Activated T-cell treated with anti-CD3 and anti-CD28 coated beads, Interleukin-2, amount 50 U/mL, for 1 hour (primary cell): ENCODE data around the gene NRCAM.
"Not testable (repeated sequence)": the region's sequence is repeated elsewhere in the genome, so short reads cannot be mapped to it uniquely, and the experiment has no call there.

Experiments used
- DNase-seq: peaks from one replicate; pipeline ENCODE4 v3.0.0-alpha.2; 2020

The NRCAM gene

DNA sequence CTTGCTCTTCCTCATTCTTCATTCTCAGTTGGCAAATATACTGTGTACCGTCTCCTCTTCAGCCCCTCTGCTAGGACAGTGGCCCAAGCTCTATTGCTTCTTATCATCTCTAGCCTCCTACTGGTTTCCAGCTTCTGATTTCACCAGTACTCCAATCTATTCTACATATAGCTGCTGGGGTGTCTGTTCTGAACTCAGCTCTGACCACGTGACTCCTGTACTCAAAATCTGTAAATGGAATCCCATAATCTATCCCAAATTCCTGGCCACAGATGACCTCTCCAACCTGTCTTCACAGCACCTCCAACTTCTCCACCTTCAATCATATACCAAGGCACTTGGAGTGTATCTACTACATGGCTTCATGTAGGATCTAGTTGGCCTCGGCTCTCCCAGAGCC, 152.9 kb downstream of the NRCAM start:
- DNase-seq = no peak

- no peak for DNase-seq
Measured at GRCh38 chr7:108301387-108301786, 154.8 kb downstream of the NRCAM start.

DNA sequence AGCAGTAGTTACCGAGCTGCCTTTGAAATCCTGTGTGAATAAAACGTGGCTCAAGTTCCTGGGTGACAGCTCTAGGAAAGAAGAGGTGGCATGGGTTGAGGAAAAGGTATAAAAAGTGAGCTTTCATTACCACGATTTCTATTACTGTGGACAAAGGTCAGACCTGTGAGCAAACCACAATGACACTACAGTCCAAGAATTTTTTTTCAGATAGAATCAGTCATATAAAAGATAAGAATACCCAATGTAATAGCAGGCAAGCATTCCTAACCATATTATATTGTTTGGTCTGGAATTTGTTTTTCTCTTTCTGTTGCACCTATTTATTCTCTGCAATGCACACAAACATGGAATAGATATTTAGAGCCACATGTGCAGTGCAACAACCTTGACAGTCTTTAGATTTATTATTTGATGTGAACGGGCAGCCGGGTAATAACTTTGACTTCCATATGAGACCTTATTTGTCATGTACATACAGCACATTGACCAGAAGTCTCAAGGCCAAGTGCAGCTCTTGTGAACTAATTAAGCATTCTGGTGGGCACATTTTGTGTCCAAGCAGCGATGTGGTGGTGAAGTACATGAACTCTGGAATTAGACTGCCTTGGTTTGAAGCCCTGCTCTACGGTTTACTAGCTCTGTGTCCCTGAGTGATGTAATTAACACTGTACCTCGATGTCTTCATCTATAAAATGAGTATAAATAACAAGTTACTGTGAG, 156.8 kb downstream of the NRCAM start:
- no peak for DNase-seq

- no peak for DNase-seq
Measured at GRCh38 chr7:108296911-108297310, 159.3 kb downstream of the NRCAM start.

DNA sequence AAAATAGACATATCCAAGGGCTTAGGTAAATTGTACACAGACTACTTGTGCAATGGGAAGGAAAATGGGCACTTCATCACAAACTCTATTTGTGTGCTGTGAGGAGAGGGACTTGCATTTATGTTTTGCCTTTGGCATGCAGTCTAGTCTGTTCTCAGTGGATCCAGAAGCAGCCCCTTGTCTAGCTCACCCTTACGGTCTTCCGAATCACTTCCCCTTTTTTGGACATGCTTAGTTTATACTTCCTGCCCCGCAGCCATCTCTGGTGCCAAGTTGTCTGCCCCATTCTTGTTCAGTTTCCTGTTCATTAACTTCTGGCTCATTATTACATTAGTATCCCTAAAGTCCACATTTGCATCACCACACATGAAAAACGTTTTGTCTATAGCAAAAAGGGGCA, 161.6 kb downstream of the NRCAM start:
- DNase-seq = no peak

- DNase-seq = no peak
Measured at GRCh38 chr7:108293149-108293612, 163.1 kb downstream of the NRCAM start.

DNA sequence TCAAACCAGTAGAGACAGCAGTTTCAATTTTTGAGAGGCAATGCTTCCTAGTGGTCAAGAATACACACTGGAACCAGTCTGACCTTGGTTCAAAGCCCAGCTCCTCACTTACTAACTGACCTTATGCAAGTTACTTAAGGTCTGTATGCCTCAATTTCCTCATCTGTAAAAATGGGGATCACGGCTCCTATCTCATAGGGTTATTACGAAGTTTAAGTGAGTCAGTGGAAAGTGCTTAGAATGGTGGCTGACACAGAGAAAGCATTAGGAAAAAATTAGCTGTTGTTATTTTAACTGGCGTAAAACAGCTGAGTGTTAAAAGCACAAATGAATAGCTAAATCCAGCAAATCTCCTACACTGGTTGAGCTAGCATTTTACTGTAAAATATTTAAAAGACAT, 163.7 kb downstream of the NRCAM start:
- DNase-seq = no peak

- no peak for DNase-seq
Measured at GRCh38 chr7:108291791-108292440, 164.3 kb downstream of the NRCAM start.

DNA sequence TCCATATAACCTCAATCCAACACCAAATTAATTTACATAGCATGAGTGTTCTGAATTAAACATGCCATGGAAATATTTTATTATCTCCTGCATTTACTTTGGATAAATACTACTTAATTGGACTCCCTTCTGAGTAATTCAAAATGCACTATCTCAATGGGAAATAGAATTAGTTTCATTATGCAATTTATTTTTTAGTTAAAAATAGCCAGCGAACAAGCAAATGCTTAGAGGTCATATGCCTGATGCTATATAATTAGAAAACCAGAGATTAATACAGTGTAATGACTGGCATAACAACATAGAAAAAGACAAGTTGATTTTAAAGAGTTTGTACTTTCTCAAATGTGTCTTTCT, 165.1 kb downstream of the NRCAM start:
- no peak for DNase-seq

DNA sequence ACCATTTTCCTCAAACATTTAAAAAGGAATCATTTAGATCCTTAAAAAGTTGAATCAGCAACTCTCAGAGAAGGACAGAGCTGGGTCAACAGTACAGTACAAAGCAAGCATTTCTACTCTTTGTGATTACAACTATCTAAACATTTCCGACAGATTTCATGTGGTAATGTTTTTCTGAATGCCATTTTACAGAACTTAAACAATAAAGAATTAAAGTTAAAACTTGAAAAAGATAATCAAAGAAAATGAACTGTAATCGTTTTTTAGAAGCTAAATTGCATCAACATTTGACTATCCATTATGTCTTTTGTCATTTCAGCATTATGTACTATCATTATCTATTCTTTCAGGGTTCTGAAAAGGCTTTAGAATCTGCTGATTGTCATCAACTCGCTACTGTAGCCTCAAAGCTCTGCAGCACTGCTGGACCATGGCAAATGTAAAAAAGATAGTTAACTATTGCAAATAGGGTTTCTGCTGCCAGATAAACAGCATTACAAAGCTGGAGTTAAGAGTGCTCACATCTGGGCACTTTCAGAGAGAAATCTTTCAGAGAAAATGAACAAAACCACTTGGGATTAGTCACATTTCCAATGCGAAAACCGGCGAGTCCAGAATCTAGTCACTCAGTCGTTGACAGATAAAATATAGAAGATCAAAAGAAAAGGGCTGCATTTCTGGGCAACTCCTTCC, 165.6 kb downstream of the NRCAM start:
- DNase-seq = no peak

DNA sequence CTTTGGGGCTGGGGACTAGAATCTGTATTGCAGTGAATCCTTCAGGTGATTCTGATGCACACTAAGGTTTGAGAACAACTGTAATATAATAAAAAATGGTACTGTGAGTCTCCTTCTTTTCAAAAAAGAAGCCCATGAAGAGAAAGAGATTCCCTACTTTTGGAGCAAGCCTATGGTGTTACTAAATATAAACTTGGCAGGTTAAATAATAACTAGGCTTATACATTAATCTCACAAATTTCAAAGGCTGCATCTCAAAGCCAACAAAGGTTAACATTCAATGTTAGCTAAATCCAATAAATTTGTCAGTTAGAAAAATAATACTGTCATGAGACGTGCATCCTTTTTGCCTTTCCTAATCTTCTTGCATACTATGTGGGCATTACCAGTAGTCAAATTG, 166.4 kb downstream of the NRCAM start:
- DNase-seq = no peak

DNA sequence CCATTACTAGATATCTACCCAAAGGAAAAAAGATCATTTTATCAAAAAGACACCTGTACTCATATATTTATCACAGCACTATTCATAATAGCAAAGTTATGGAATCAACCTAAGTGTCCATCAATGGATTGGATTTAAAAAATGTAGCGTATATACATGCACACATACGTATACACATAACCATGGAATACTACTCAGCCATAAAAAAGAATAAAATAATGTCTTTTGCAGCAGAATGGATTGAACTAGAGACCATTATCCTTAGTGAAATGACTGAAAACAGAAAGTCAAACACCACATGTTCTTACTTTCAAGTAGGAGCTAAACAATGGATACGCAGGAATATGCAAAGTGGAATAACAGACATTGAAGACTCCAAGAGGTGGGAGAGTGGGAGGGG, 168.4 kb downstream of the NRCAM start:
- no peak for DNase-seq

DNA sequence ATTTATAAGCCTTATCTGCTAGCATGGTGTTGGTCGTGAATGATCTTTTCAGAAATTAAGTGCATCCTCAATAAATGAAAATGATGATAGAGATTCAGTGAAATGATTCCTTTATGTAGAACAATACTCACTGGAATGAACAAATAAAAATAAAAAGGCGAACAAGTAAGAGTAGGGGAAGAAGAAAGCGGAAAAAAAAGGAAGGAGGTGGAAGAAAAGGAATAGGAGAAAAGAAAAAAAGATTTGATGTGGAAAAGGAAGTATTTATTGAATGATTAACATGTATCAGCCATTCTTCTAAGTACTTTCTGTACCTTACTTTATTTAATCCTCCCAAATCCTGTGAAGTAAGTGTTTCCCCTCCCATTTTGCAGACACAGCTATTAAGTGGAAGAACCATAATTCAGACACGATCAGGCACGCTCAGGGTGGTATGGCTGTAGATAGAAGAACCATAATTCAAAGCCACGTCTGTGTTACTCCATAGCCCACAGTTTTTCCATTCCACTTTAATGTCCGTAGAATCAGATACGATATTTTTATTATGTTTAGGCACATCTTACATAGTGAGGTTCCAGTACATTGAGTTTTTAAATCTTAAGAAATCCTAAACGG, 169.8 kb downstream of the NRCAM start:
- no peak for DNase-seq

- no peak for DNase-seq
Measured at GRCh38 chr7:108285778-108286177, 170.5 kb downstream of the NRCAM start.

- no peak for DNase-seq
Measured at GRCh38 chr7:108285003-108285368, 171.2 kb downstream of the NRCAM start.

DNA sequence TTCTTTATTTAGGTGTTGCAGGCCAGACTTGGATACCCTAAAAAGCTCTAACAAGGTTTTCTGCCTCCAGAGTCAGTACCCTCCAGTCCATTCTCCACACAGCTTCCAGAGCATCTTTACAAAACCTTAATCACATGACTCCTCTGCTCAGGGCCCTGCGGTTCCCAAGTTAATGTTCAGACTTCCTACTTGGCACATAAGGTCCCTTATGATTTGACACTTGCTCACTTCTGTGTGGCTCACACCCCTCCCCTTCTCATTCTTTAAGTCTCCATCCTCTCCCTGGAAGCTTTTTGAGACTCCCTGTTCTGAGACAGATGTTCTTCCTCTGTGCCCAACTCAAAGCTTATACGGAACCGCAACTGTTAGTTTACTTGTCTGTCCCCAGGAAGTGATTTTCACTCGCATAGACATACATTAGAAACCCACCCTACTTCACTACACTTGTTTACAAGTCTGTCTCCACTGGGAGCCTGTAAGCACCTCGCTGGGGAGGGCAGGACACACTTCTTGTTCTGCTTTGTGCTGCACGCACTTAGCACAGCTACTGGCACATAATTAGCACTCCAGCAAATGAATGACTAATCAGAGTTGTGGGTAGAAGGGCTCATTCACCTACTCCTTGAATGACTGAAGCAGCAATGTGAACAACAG, 171.8 kb downstream of the NRCAM start:
- no peak for DNase-seq

- DNase-seq = no peak
Measured at GRCh38 chr7:108283252-108283651, 173.0 kb downstream of the NRCAM start.

- DNase-seq = no peak
Measured at GRCh38 chr7:108282427-108282996, 173.7 kb downstream of the NRCAM start.

GRCh38 chr7:108280136-108280535, 176.1 kb downstream of the NRCAM start:
- DNase-seq = no peak

DNA sequence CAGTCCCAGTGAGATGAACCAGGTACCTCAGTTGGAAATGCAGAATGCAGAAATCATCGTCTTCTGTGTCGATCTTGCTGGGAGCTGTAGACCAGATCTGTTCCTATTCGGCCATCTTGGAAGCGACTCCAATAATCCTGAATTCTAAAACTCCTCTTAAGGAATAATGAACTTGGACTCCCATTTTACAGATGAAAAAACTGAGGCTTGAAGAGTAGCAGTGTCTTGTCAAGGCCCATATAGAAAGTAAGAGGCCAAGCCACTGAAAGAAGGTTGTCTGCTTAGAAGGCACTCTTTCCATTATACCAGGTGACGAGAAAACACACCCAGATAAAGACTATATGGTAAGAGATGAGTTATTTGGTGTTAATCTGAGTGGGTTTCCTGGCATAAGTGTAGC, 177.5 kb downstream of the NRCAM start:
- DNase-seq = no peak

GRCh38 chr7:108278281-108278680, 178.0 kb downstream of the NRCAM start:
- DNase-seq = no peak

DNA sequence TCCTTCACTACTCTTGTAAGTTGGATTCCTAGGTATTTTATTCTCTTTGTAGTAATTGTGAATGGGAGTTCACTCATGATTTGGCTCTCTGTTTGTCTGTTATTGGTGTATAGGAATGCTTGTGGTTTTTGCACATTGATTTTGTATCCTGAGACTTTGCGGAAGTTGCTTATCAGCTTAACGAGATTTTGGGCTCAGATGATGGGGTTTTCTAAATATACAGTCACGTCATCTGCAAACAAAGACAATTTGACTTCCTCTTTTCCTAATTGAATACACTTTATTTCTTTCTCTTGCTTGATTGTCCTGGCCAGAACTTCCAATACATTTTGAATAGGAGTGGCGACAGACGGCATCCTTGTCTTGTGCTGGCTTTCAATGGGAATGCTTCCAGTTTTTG, 181.8 kb downstream of the NRCAM start:
- not testable (repeated sequence) for DNase-seq

GRCh38 chr7:108272891-108273290, 183.3 kb downstream of the NRCAM start:
- not testable (repeated sequence) for DNase-seq
